ENCODE results near the gene RAB11FIP4.

DNA sequence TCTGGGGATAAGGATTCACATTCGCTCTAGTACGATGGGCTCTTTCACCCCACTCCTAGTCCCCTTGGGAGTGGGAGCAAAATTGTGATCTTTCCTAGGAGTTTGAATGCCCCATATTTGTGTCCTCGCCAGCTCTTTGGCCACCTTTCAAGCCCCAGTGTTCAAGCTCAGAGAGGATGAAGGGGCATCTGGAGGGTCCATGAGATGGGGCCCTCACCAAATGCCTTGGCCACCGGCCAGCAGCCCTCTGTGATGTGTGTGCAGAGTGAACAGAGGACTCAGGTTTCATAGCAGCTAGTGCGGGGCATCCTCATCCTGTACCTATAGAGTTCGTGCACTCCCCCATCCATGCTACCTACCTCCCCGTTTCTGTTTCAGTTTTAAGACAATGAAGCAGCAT lies 140.6 kb downstream of the RAB11FIP4 start:
- TF ChIP-seq, protein P1, sequence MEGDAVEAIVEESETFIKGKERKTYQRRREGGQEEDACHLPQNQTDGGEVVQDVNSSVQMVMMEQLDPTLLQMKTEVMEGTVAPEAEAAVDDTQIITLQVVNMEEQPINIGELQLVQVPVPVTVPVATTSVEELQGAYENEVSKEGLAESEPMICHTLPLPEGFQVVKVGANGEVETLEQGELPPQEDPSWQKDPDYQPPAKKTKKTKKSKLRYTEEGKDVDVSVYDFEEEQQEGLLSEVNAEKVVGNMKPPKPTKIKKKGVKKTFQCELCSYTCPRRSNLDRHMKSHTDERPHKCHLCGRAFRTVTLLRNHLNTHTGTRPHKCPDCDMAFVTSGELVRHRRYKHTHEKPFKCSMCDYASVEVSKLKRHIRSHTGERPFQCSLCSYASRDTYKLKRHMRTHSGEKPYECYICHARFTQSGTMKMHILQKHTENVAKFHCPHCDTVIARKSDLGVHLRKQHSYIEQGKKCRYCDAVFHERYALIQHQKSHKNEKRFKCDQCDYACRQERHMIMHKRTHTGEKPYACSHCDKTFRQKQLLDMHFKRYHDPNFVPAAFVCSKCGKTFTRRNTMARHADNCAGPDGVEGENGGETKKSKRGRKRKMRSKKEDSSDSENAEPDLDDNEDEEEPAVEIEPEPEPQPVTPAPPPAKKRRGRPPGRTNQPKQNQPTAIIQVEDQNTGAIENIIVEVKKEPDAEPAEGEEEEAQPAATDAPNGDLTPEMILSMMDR (IDR thresholded peaks at IDR 0.05) = no peak
- TF ChIP-seq POLR2AphosphoS5 (IDR thresholded peaks at IDR 0.05; ENCODE audit: low read depth, low read length) (no peak), REST (IDR thresholded peaks at IDR 0.05; ENCODE audit: insufficient read depth in 1 of 2, low read depth in 2 of 2, low read length in 1 of 2) (no peak)
